ENCODE measurements around the gene VASH1. TPM values are rescaled to one million over a fixed set of nuclear protein-coding genes. Genes with fewer than 3 reads are reported as not detected.

The VASH1 gene
- total RNA-seq, 1 donor from 2014 or later = 10.3 TPM

GRCh38 chr14:76812093-76812421, 50.8 kb downstream of the VASH1 start:
- Histone ChIP-seq H3F3A (ENCODE audit: low read depth) (peaks cover 10% of the 10 kb centered on the region), H3K4me2 (peak overlapping the region; percentile 98), H4K20me1 (ENCODE audit: low read depth) (no peaks in the 10 kb centered on the region), H3K36me3 (no peaks in the 10 kb centered on the region), H3K9ac (peak overlapping the region; percentile 28), H2AFZ (replicated peaks) (peak overlapping the region; percentile 81), H3K27me3 (no peaks in the 10 kb centered on the region), H3K79me2 (ENCODE audit: low read depth) (peaks cover 33% of the 10 kb centered on the region), H3K27ac (no peak overlapping the region), H3K4me3 (peak overlapping the region; percentile 70), H3K9me3 (ENCODE audit: low read depth) (no peaks in the 10 kb centered on the region), H3K4me1 (peaks cover 15% of the 10 kb centered on the region)
- DNase-seq (ENCODE audit: low spot score) = peak; percentile 38
- Mint-ChIP-seq H3K9me3 (no peaks in the 10 kb centered on the region), H3K36me3 (peaks cover 10% of the 10 kb centered on the region), H3K27ac (no peak overlapping the region), H3K4me3 (peak overlapping the region; percentile 97), H3K27me3 (ENCODE audit: insufficient read depth, low read depth) (no peaks in the 10 kb centered on the region), H3K4me1 (peaks cover 18% of the 10 kb centered on the region)
- no peak for TF ChIP-seq EZH2phosphoT487 (IDR thresholded peaks at IDR 0.05)
- no peak for TF ChIP-seq EZH2 (IDR thresholded peaks at IDR 0.05)
- no peak for TF ChIP-seq CTCF (IDR thresholded peaks at IDR 0.05)

DNA sequence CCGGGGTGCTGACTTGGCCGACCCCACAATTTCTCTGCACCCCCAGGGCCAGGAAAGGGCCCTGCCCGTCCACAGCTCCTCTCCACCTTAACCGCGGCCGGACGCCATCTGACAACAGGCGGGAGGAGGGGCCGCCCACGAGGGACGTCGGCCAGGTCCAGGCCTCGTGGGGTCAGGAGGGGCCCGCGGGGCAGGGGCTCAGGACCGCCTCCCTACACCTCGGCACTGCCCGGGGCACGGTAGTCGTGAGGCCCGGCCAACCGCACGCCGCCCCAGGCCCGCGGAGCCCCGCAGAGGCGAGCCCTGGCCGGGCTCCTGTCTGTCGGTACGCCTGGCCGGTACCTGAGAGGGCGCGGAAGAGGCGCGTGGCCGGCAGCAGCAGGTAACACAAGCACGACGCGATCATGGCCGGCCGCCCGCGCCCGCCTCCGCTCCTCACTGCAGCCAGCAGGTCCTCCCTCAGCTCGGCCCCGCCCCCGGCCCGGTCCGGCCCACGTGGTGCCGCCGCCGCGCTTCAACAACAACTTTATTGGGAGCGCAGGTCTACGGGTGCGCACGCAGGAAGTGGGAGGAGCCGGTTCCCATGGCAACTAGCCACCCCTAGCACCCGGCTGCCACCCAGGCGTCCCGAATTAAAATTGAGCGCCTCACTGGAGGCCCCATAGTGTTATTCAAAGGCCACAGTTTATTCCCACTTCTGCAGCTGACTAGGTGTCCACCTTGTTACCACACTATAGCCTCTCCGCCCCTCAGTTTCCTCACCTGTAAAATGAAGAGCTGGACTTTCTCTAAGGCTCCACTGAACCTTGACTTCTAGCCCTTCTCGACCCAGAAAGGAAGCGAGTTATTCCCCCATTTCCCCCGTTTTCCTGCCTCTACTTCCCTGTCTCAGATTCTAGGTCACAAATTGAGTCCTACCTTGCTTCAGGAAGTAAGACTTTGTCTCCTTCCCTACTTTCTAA, 51.4 kb downstream of the VASH1 start, which contains the start of gene ANGEL1:
ANGEL1 (minus strand) TSS at position 461 of the 962 bp plus-strand sequence; CDS start at position 406, 55 bp downstream.
- H3F3A ChIP-seq (ENCODE audit: low read depth) = peaks cover 10% of the 10 kb centered on the region
- TF ChIP-seq EZH2phosphoT487 (IDR thresholded peaks at IDR 0.05) (no peak), EZH2 (IDR thresholded peaks at IDR 0.05) (peak; percentile 48)
- no peaks in the 10 kb centered on the region for H3K27me3 Mint-ChIP-seq (ENCODE audit: insufficient read depth, low read depth)

GRCh38 chr14:76814726-76815645, 53.7 kb downstream of the VASH1 start:
- no peak overlapping the region for H3K4me2 ChIP-seq
- H3K9ac ChIP-seq = no peak overlapping the region
- H3K4me3 ChIP-seq = no peak overlapping the region
- no peaks in the 10 kb centered on the region for H3K27me3 ChIP-seq
- peaks cover 16% of the 10 kb centered on the region for H3K4me1 ChIP-seq
- H4K20me1 ChIP-seq (ENCODE audit: low read depth) = no peaks in the 10 kb centered on the region
- H3K4me3 Mint-ChIP-seq = no peak overlapping the region
- no peaks in the 10 kb centered on the region for H3K9me3 ChIP-seq (ENCODE audit: low read depth)
- TF ChIP-seq EZH2phosphoT487 (IDR thresholded peaks at IDR 0.05) = no peak
- TF ChIP-seq EZH2 (IDR thresholded peaks at IDR 0.05) = no peak
- TF ChIP-seq CTCF (IDR thresholded peaks at IDR 0.05) = no peak
- no peak overlapping the region for H2AFZ ChIP-seq (replicated peaks)
- no peaks in the 10 kb centered on the region for H3K36me3 ChIP-seq
- peaks cover 23% of the 10 kb centered on the region for H3K79me2 ChIP-seq (ENCODE audit: low read depth)
- DNase-seq (ENCODE audit: low spot score) = no peak
- H3K27ac ChIP-seq = no peak overlapping the region
- H3K9me3 Mint-ChIP-seq = no peaks in the 10 kb centered on the region
- H3K27ac Mint-ChIP-seq = no peak overlapping the region
- H3K36me3 Mint-ChIP-seq = no peaks in the 10 kb centered on the region
- no peaks in the 10 kb centered on the region for H3K27me3 Mint-ChIP-seq (ENCODE audit: insufficient read depth, low read depth)
- peaks cover 18% of the 10 kb centered on the region for H3K4me1 Mint-ChIP-seq
- H3F3A ChIP-seq (ENCODE audit: low read depth) = peaks cover 10% of the 10 kb centered on the region

More for the DNA sequence above, 51.4 kb downstream of the VASH1 start, which contains the start of gene ANGEL1:
- Mint-ChIP-seq H3K4me3 (peak within 1 kb of the TSS; percentile 97), H3K9me3 (no peaks in the 10 kb centered on the region), H3K27ac (peak within 1 kb of the TSS; percentile 16), H3K4me1 (peaks cover 18% of the 10 kb centered on the region), H3K36me3 (peaks cover 9% of the 10 kb centered on the region)
- Histone ChIP-seq H3K9ac (peak within 1 kb of the TSS; percentile 28), H2AFZ (replicated peaks) (peak within 1 kb of the TSS; percentile 81), H3K36me3 (no peaks in the 10 kb centered on the region), H3K4me2 (peak within 1 kb of the TSS; percentile 98), H4K20me1 (ENCODE audit: low read depth) (no peaks in the 10 kb centered on the region), H3K9me3 (ENCODE audit: low read depth) (no peaks in the 10 kb centered on the region), H3K27ac (no peak within 1 kb of the TSS), H3K4me3 (peak within 1 kb of the TSS; percentile 70), H3K79me2 (ENCODE audit: low read depth) (peaks cover 33% of the 10 kb centered on the region), H3K4me1 (peaks cover 16% of the 10 kb centered on the region), H3K27me3 (no peaks in the 10 kb centered on the region)
- DNase-seq (ENCODE audit: low spot score) = peak; percentile 93
